ENCODE measurements around the gene GALNS.

GRCh38 chr16:88903267-88903666, 46.5 kb upstream of the GALNS start:
- TF ChIP-seq YY1 (IDR thresholded peaks at IDR 0.05; ENCODE audit: insufficient read depth, insufficient read length), result no peak
- TF ChIP-seq SUZ12 (IDR thresholded peaks at IDR 0.05; ENCODE audit: extremely low read depth, insufficient read depth, insufficient read length), result no peak
- no peak for TF ChIP-seq ZNF274 (IDR thresholded peaks at IDR 0.05; ENCODE audit: low read depth, low read length)

Data from NT2/D1 (cell line).